Smooth muscle cell (in vitro differentiated cells): ENCODE data around the gene ZDHHC6. TPM values are rescaled to one million over a fixed set of nuclear protein-coding genes. Genes with fewer than 3 reads are reported as not detected.
"Not testable (repeated sequence)": the region's sequence is repeated elsewhere in the genome, so short reads cannot be mapped to it uniquely, and the experiment has no call there.

Experiments used
- DNase-seq: peaks from one replicate; lab custom pipeline; 2025; ENCODE audit not compliant: unreplicated experiment; lab: John Stamatoyannopoulos, UW
- H2AFZ ChIP-seq: fragments of 200-600 bp; sonication (generic); 2 replicates; pipeline ENCODE4 v1.6.0; 2016; ENCODE audit warnings: antibody characterized with exemption, low read depth, mild to moderate bottlenecking
- H3F3A ChIP-seq: fragments of 200-600 bp; sonication (generic); 2 replicates; pipeline ENCODE4 v1.6.0; 2017; ENCODE audit warnings: antibody characterized with exemption, low read depth
- H3K27ac ChIP-seq: fragments of 200-600 bp; sonication (generic); 2 replicates; pipeline ENCODE4 v1.5.1; 2016; ENCODE audit warnings: low read depth, mild to moderate bottlenecking
- H3K27me3 ChIP-seq: fragments of 200-600 bp; sonication (generic); 2 replicates; pipeline ENCODE4 v1.6.1; 2016; ENCODE audit warnings: low read depth, mild to moderate bottlenecking
- H3K36me3 ChIP-seq: fragments of 200-600 bp; sonication (generic); 2 replicates; pipeline ENCODE4 v1.5.1; 2016; ENCODE audit warnings: low read depth
- H3K4me1 ChIP-seq: fragments of 200-600 bp; sonication (generic); 2 replicates; pipeline ENCODE4 v1.5.1; 2016; ENCODE audit warnings: low read depth
- H3K4me2 ChIP-seq: fragments of 200-600 bp; sonication (generic); 2 replicates; pipeline ENCODE4 v1.6.0; 2016; ENCODE audit warnings: mild to moderate bottlenecking
- H3K4me3 ChIP-seq: fragments of 200-600 bp; sonication (generic); 2 replicates; pipeline ENCODE4 v1.5.1; 2016; ENCODE audit warnings: mild to moderate bottlenecking
- H3K79me2 ChIP-seq: fragments of 200-600 bp; sonication (generic); 2 replicates; pipeline ENCODE4 v1.6.0; 2016; ENCODE audit warnings: low read depth, mild to moderate bottlenecking
- H3K9ac ChIP-seq: fragments of 200-600 bp; sonication (generic); 2 replicates; pipeline ENCODE4 v1.6.0; 2016; ENCODE audit warnings: low read depth
- H3K9me3 ChIP-seq: fragments of 200-600 bp; sonication (generic); replicated peaks from 2 replicates; pipeline ENCODE4 v1.5.1; 2016; ENCODE audit warnings: low read depth
- H4K20me1 ChIP-seq: fragments of 200-600 bp; sonication (generic); 2 replicates; pipeline ENCODE4 v1.6.0; 2016; ENCODE audit warnings: low read depth
- CTCF ChIP-seq: fragments of 200-600 bp; sonication (generic); IDR thresholded peaks from 2 replicates; pipeline ENCODE4 v1.5.1; 2017; ENCODE audit warnings: borderline replicate concordance, mild to moderate bottlenecking, antibody characterized with exemption; ENCODE audit not compliant: insufficient read depth, poor library complexity, severe bottlenecking
- WGBS: methylation state at CpG from one replicate; pipeline ENCODE4 v1.1.7; 2016; ENCODE audit warnings: low lambda C conversion rate; 5-methylcytosine and 5-hydroxymethylcytosine counted together
- polyA plus RNA-seq: library from polyadenylated mRNA; unstranded; fragments of >200 nt; fragmentation: Nextera tagmentation; extraction: Ambion mirVana; gene quantifications from 2 replicates; pipeline ENCODE4 v1.2.1, GENCODE V29; 2016
- total RNA-seq: library from RNA; depleted of rRNA; stranded (reverse); fragments of >200 nt; gene quantifications from 2 replicates; pipeline ENCODE4 v1.2.3, GENCODE V29; 2014

Gene ZDHHC6
- total and polyA plus RNA-seq, 2 experiments from 2014 or later: 19.2 to 19.7 TPM

DNA sequence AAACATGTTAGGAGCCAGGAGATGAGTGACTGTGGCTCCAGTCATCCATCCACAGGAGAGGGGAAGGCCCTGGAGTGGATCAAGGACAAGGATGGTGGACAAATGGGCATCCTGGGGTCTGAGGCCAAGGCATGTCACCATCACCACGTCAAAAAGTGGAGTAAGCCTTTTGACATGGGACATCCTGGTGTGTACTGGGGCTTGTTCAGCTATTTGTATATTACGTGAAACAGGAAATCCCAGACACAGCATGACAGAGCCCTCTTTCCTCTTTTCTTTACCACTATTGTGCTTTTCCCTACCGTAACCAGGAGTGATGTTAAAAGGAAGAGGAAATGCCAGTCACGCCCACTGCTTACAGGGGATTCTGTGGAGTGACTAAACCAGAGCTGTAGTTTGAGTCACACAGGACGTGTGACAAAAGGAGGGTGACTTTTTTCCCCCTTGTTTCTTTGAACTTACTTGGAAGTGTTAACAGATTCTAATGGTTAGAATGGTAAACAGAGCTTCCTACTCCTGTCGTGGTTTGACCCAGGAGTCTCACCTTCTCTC is 57.4 kb downstream of the ZDHHC6 start:
- H3K27me3 ChIP-seq: no peaks in the 10 kb centered on the region
- H3K36me3 ChIP-seq: no peaks in the 10 kb centered on the region
- peak overlapping the region; percentile 93 for H3K27ac ChIP-seq
- no peak overlapping the region for H3K4me3 ChIP-seq
- no peak for DNase-seq
- H4K20me1 ChIP-seq: no peaks in the 10 kb centered on the region
- peaks cover 6% of the 10 kb centered on the region for H3K4me1 ChIP-seq
- TF ChIP-seq CTCF: no peak
- H3F3A ChIP-seq: no peaks in the 10 kb centered on the region
- peak overlapping the region; percentile 34 for H2AFZ ChIP-seq
- WGBS: 19% methylated on average over 6 of the region's 6 CpGs
- peak overlapping the region; percentile 49 for H3K9ac ChIP-seq
- peak overlapping the region; percentile 52 for H3K4me2 ChIP-seq
- H3K9me3 ChIP-seq: no peaks in the 10 kb centered on the region
- no peaks in the 10 kb centered on the region for H3K79me2 ChIP-seq

DNA sequence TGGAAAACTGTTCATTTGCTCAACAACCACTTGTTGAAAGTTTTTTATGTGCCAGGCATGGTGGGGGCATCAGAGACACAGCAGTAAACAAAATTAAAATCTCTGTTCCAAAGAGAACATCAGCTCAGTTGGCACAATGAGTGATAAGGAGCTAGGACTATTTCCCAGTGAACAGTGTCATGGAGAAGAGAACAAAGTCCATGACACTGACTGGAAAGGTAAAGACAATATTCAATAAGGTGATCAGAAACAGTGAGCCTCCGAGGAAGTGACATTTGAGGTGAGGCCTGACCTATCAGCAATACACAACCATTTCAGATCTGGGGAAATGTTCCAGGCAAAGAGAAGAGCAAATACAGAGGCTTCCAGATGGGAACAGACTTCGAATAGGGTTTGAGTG is 58.2 kb downstream of the ZDHHC6 start:
- no peak for TF ChIP-seq CTCF
- Histone ChIP-seq H3K36me3 (no peaks in the 10 kb centered on the region), H3K4me3 (no peak overlapping the region), H4K20me1 (no peaks in the 10 kb centered on the region), H3K27ac (peak overlapping the region; percentile 93), H3F3A (no peaks in the 10 kb centered on the region), H3K9me3 (no peaks in the 10 kb centered on the region), H2AFZ (no peak overlapping the region), H3K4me2 (no peak overlapping the region), H3K9ac (no peak overlapping the region), H3K27me3 (no peaks in the 10 kb centered on the region), H3K79me2 (no peaks in the 10 kb centered on the region), H3K4me1 (peaks cover 9% of the 10 kb centered on the region)
- no peak for DNase-seq
- WGBS: 63% methylated on average over 2 of the region's 2 CpGs

DNA sequence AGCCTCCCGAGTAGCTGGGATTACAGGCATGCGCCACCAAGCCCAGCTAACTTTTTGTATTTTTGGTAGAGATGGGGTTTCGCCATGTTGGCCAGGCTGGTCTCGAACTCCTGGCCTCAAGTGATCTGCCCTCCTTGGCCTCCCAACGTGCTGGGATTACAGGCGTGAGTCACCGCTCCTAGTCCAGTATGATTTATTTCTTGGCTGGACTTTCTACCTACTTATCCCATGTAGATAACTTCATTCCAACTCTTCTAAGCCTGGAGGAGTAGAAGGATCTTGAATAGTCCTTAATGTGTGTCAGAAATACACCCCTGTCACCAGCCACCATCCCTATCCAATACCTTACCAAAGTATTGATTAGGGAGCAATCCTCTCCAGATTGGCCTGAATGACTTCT is 58.7 kb downstream of the ZDHHC6 start:
- not testable (repeated sequence) for H3K9ac ChIP-seq, H3F3A ChIP-seq, DNase-seq, H3K4me2 ChIP-seq, H3K79me2 ChIP-seq, H3K27me3 ChIP-seq, H3K4me3 ChIP-seq, H3K36me3 ChIP-seq, H3K27ac ChIP-seq, H3K9me3 ChIP-seq, H4K20me1 ChIP-seq, H2AFZ ChIP-seq
- WGBS: 83% methylated on average over 7 of the region's 7 CpGs
- H3K4me1 ChIP-seq: peaks cover 14% of the 10 kb centered on the region

GRCh38 chr10:112385201-112385600 is 61.5 kb downstream of the ZDHHC6 start:
- WGBS: 84% methylated on average over 4 of the region's 4 CpGs
- no peak for DNase-seq
- no peaks in the 10 kb centered on the region for H3K79me2 ChIP-seq
- no peaks in the 10 kb centered on the region for H3K27me3 ChIP-seq
- no peak for TF ChIP-seq CTCF
- no peaks in the 10 kb centered on the region for H4K20me1 ChIP-seq
- no peak overlapping the region for H3K27ac ChIP-seq
- no peaks in the 10 kb centered on the region for H3K9me3 ChIP-seq
- no peak overlapping the region for H3K4me2 ChIP-seq
- no peak overlapping the region for H2AFZ ChIP-seq
- H3K9ac ChIP-seq: no peak overlapping the region
- peaks cover 15% of the 10 kb centered on the region for H3K4me1 ChIP-seq
- no peaks in the 10 kb centered on the region for H3F3A ChIP-seq
- no peaks in the 10 kb centered on the region for H3K36me3 ChIP-seq
- H3K4me3 ChIP-seq: no peak overlapping the region
